ENCODE results near the gene IL27RA. TPM values are rescaled to one million over a fixed set of nuclear protein-coding genes. Genes with fewer than 3 reads are reported as not detected.

The IL27RA gene
- total RNA-seq, 1 experiment from 2014 or later: 7.0 TPM

- no peaks in the 10 kb centered on the region for H3K27me3 Mint-ChIP-seq (ENCODE audit: unreplicated experiment)
- peak overlapping the region; percentile 61 for H3K4me3 Mint-ChIP-seq (ENCODE audit: low read depth, unreplicated experiment)
- CTCF ChIA-PET: no interaction called here
- no peaks in the 10 kb centered on the region for H3K9me3 Mint-ChIP-seq (ENCODE audit: low read depth, unreplicated experiment)
- no TSS peak for BruUV-seq (replicated peaks)
- H3K36me3 Mint-ChIP-seq (ENCODE audit: insufficient read depth, unreplicated experiment): peaks cover 34% of the 10 kb centered on the region
- H3K4me1 Mint-ChIP-seq (ENCODE audit: low read depth, unreplicated experiment): peaks cover 8% of the 10 kb centered on the region
- intact Hi-C loops (cut with micrococcal nuclease; ENCODE audit: unreplicated experiment): no loop called here
- peak overlapping the region; percentile 67 for H3K27ac Mint-ChIP-seq (ENCODE audit: unreplicated experiment)
- TF ChIP-seq CTCF (IDR thresholded peaks at IDR 0.05; ENCODE audit: unreplicated experiment): no peak
- peak; percentile 80 for DNase-seq
These were observed 59.7 kb downstream of the IL27RA start for GRCh38 chr19:14091081-14091812.

- DNase-seq: no peak
- intact Hi-C loops (cut with micrococcal nuclease; ENCODE audit: unreplicated experiment): no loop called here
- Mint-ChIP-seq H3K4me3 (ENCODE audit: low read depth, unreplicated experiment) (peak overlapping the region; percentile 61), H3K9me3 (ENCODE audit: low read depth, unreplicated experiment) (no peaks in the 10 kb centered on the region), H3K4me1 (ENCODE audit: low read depth, unreplicated experiment) (peaks cover 8% of the 10 kb centered on the region), H3K36me3 (ENCODE audit: insufficient read depth, unreplicated experiment) (peaks cover 39% of the 10 kb centered on the region), H3K27ac (ENCODE audit: unreplicated experiment) (peak overlapping the region; percentile 67), H3K27me3 (ENCODE audit: unreplicated experiment) (no peaks in the 10 kb centered on the region)
- CTCF ChIA-PET: interaction anchor here (0.6 kb wide), 1 partner anchor 219 kb away, joined by 3 read pairs; no protein-coding TSS in a partner anchor
- TF ChIP-seq CTCF (IDR thresholded peaks at IDR 0.05; ENCODE audit: unreplicated experiment): no peak
- TSS peak; percentile 64 for BruUV-seq (replicated peaks)
These were observed 60.4 kb downstream of the IL27RA start for GRCh38 chr19:14091813-14092462.

- no peaks in the 10 kb centered on the region for H3K27me3 Mint-ChIP-seq (ENCODE audit: unreplicated experiment)
- peaks cover 30% of the 10 kb centered on the region for H3K36me3 Mint-ChIP-seq (ENCODE audit: insufficient read depth, unreplicated experiment)
- CTCF ChIA-PET: no interaction called here
- no TSS peak for BruUV-seq (replicated peaks)
- no peaks in the 10 kb centered on the region for H3K9me3 Mint-ChIP-seq (ENCODE audit: low read depth, unreplicated experiment)
- intact Hi-C loops (cut with micrococcal nuclease; ENCODE audit: unreplicated experiment): no loop called here
- no peak overlapping the region for H3K4me3 Mint-ChIP-seq (ENCODE audit: low read depth, unreplicated experiment)
- DNase-seq: no peak
- peaks cover 8% of the 10 kb centered on the region for H3K4me1 Mint-ChIP-seq (ENCODE audit: low read depth, unreplicated experiment)
- TF ChIP-seq CTCF (IDR thresholded peaks at IDR 0.05; ENCODE audit: unreplicated experiment): no peak
- H3K27ac Mint-ChIP-seq (ENCODE audit: unreplicated experiment): no peak overlapping the region
These were observed 61.7 kb downstream of the IL27RA start for GRCh38 chr19:14093117-14093823.

- CTCF ChIA-PET: no interaction called here
- no TSS peak for BruUV-seq (replicated peaks)
- intact Hi-C loops (cut with micrococcal nuclease; ENCODE audit: unreplicated experiment): no loop called here
- no peak overlapping the region for H3K27ac Mint-ChIP-seq (ENCODE audit: unreplicated experiment)
- DNase-seq: no peak
- TF ChIP-seq CTCF (IDR thresholded peaks at IDR 0.05; ENCODE audit: unreplicated experiment): no peak
- peaks cover 23% of the 10 kb centered on the region for H3K36me3 Mint-ChIP-seq (ENCODE audit: insufficient read depth, unreplicated experiment)
- H3K9me3 Mint-ChIP-seq (ENCODE audit: low read depth, unreplicated experiment): no peaks in the 10 kb centered on the region
- no peaks in the 10 kb centered on the region for H3K27me3 Mint-ChIP-seq (ENCODE audit: unreplicated experiment)
- no peaks in the 10 kb centered on the region for H3K4me1 Mint-ChIP-seq (ENCODE audit: low read depth, unreplicated experiment)
- no peak overlapping the region for H3K4me3 Mint-ChIP-seq (ENCODE audit: low read depth, unreplicated experiment)
These were observed 63.3 kb downstream of the IL27RA start for GRCh38 chr19:14094854-14095253.

Data from Calu3 (cell line).